IPS-18a (cell line): Measurements from ENCODE around the gene TP53BP1.
A peak's percentile ranks its signal among the peaks of the same experiment; 100 is the strongest.

ENCODE experiments used
- H3K27ac ChIP-seq: one replicate; pipeline ENCODE4 v1.5.1; 2013; ENCODE audit warnings: low read length
- H3K27me3 ChIP-seq: one replicate; pipeline ENCODE4 v1.6.1; 2013; ENCODE audit warnings: mild to moderate bottlenecking, low read length; ENCODE audit not compliant: control insufficient read depth, insufficient read depth
- H3K36me3 ChIP-seq: one replicate; pipeline ENCODE4 v1.6.1; 2013; ENCODE audit warnings: low read depth, low read length; ENCODE audit not compliant: control insufficient read depth
- H3K4me1 ChIP-seq: one replicate; pipeline ENCODE4 v1.6.1; 2013; ENCODE audit warnings: low read depth, low read length; ENCODE audit not compliant: control insufficient read depth
- H3K4me3 ChIP-seq: one replicate; pipeline ENCODE4 v1.5.1; 2013; ENCODE audit warnings: low read length
- H3K9ac ChIP-seq: one replicate; pipeline ENCODE4 v1.6.1; 2013; ENCODE audit warnings: mild to moderate bottlenecking, low read length, moderate library complexity
- H3K9me3 ChIP-seq: one replicate; pipeline ENCODE4 v1.6.1; 2013; ENCODE audit warnings: low read depth, low read length; ENCODE audit not compliant: control insufficient read depth

Gene TP53BP1

GRCh38 chr15:43483297-43484128 lies 9.4 kb downstream of the TP53BP1 start:
- Histone ChIP-seq H3K9ac (no peak overlapping the region), H3K36me3 (peaks cover 64% of the 10 kb centered on the region), H3K27ac (no peak overlapping the region), H3K27me3 (no peaks in the 10 kb centered on the region), H3K9me3 (no peaks in the 10 kb centered on the region), H3K4me3 (no peak overlapping the region), H3K4me1 (peaks cover under 1% of the 10 kb centered on the region)

GRCh38 chr15:43473885-43474284 lies 19.1 kb downstream of the TP53BP1 start:
- Histone ChIP-seq H3K9me3 (no peaks in the 10 kb centered on the region), H3K36me3 (peaks cover 79% of the 10 kb centered on the region)

GRCh38 chr15:43471975-43472374 lies 21.0 kb downstream of the TP53BP1 start:
- Histone ChIP-seq H3K4me1 (no peaks in the 10 kb centered on the region), H3K27ac (no peak overlapping the region), H3K4me3 (no peak overlapping the region), H3K27me3 (no peaks in the 10 kb centered on the region), H3K36me3 (peaks cover 81% of the 10 kb centered on the region), H3K9ac (no peak overlapping the region), H3K9me3 (no peaks in the 10 kb centered on the region)

More at GRCh38 chr15:43473885-43474284, 19.1 kb downstream of the TP53BP1 start:
- Histone ChIP-seq H3K9ac (no peak overlapping the region), H3K4me3 (no peak overlapping the region), H3K27me3 (no peaks in the 10 kb centered on the region), H3K27ac (no peak overlapping the region), H3K4me1 (peaks cover 4% of the 10 kb centered on the region)

GRCh38 chr15:43469867-43470266 lies 23.1 kb downstream of the TP53BP1 start:
- H3K36me3 ChIP-seq: peaks cover 81% of the 10 kb centered on the region
- H3K4me1 ChIP-seq: no peaks in the 10 kb centered on the region
- no peak overlapping the region for H3K27ac ChIP-seq
- no peaks in the 10 kb centered on the region for H3K27me3 ChIP-seq
- H3K9ac ChIP-seq: no peak overlapping the region
- no peaks in the 10 kb centered on the region for H3K9me3 ChIP-seq
- H3K4me3 ChIP-seq: no peak overlapping the region

GRCh38 chr15:43465100-43465499 lies 27.9 kb downstream of the TP53BP1 start:
- Histone ChIP-seq H3K36me3 (peaks cover 74% of the 10 kb centered on the region), H3K4me1 (no peaks in the 10 kb centered on the region), H3K9me3 (no peaks in the 10 kb centered on the region), H3K27ac (no peak overlapping the region), H3K27me3 (no peaks in the 10 kb centered on the region), H3K9ac (no peak overlapping the region), H3K4me3 (no peak overlapping the region)

- Histone ChIP-seq H3K36me3 (peaks cover 66% of the 10 kb centered on the region), H3K4me3 (no peak overlapping the region), H3K27ac (no peak overlapping the region)
These were observed 29.0 kb downstream of the TP53BP1 start for GRCh38 chr15:43463998-43464397.

GRCh38 chr15:43463507-43463906 lies 29.4 kb downstream of the TP53BP1 start:
- no peak overlapping the region for H3K27ac ChIP-seq
- no peaks in the 10 kb centered on the region for H3K27me3 ChIP-seq
- no peaks in the 10 kb centered on the region for H3K4me1 ChIP-seq
- H3K9ac ChIP-seq: no peak overlapping the region
- H3K36me3 ChIP-seq: peaks cover 68% of the 10 kb centered on the region
- H3K9me3 ChIP-seq: no peaks in the 10 kb centered on the region
- no peak overlapping the region for H3K4me3 ChIP-seq

More at GRCh38 chr15:43463998-43464397, 29.0 kb downstream of the TP53BP1 start:
- no peaks in the 10 kb centered on the region for H3K9me3 ChIP-seq
- H3K9ac ChIP-seq: no peak overlapping the region
- H3K27me3 ChIP-seq: no peaks in the 10 kb centered on the region
- no peaks in the 10 kb centered on the region for H3K4me1 ChIP-seq

GRCh38 chr15:43449981-43450380 lies 43.0 kb downstream of the TP53BP1 start:
- no peak overlapping the region for H3K27ac ChIP-seq
- H3K36me3 ChIP-seq: peaks cover 40% of the 10 kb centered on the region
- H3K27me3 ChIP-seq: no peaks in the 10 kb centered on the region

GRCh38 chr15:43446344-43446743 lies 46.6 kb downstream of the TP53BP1 start:
- Histone ChIP-seq H3K9me3 (no peaks in the 10 kb centered on the region), H3K9ac (no peak overlapping the region), H3K27ac (no peak overlapping the region), H3K27me3 (no peaks in the 10 kb centered on the region), H3K4me1 (peaks cover under 1% of the 10 kb centered on the region), H3K4me3 (no peak overlapping the region), H3K36me3 (peaks cover 47% of the 10 kb centered on the region)

More at GRCh38 chr15:43449981-43450380, 43.0 kb downstream of the TP53BP1 start:
- no peak overlapping the region for H3K4me3 ChIP-seq
- H3K9me3 ChIP-seq: no peaks in the 10 kb centered on the region
- no peak overlapping the region for H3K9ac ChIP-seq
- no peaks in the 10 kb centered on the region for H3K4me1 ChIP-seq

- Histone ChIP-seq H3K36me3 (peaks cover 71% of the 10 kb centered on the region), H3K9ac (no peak overlapping the region), H3K27me3 (no peaks in the 10 kb centered on the region), H3K27ac (peak overlapping the region; percentile 79), H3K4me1 (peaks cover 4% of the 10 kb centered on the region), H3K9me3 (no peaks in the 10 kb centered on the region), H3K4me3 (no peak overlapping the region)
These were observed 51.6 kb downstream of the TP53BP1 start for GRCh38 chr15:43441316-43441715.

- H3K27ac ChIP-seq: peak overlapping the region; percentile 79
- no peak overlapping the region for H3K9ac ChIP-seq
- H3K4me1 ChIP-seq: peaks cover 4% of the 10 kb centered on the region
- peaks cover 69% of the 10 kb centered on the region for H3K36me3 ChIP-seq
- H3K4me3 ChIP-seq: no peak overlapping the region
- no peaks in the 10 kb centered on the region for H3K9me3 ChIP-seq
- no peaks in the 10 kb centered on the region for H3K27me3 ChIP-seq
These were observed 52.2 kb downstream of the TP53BP1 start for GRCh38 chr15:43440721-43441281.

- Histone ChIP-seq H3K27ac (no peak overlapping the region), H3K4me3 (no peak overlapping the region), H3K9me3 (no peaks in the 10 kb centered on the region), H3K4me1 (peaks cover 4% of the 10 kb centered on the region), H3K36me3 (peaks cover 55% of the 10 kb centered on the region), H3K9ac (no peak overlapping the region), H3K27me3 (no peaks in the 10 kb centered on the region)
These were observed 53.7 kb downstream of the TP53BP1 start for GRCh38 chr15:43439268-43439667.
